ENCODE data around the gene SPOCK1.

SPOCK1 gene

DNA sequence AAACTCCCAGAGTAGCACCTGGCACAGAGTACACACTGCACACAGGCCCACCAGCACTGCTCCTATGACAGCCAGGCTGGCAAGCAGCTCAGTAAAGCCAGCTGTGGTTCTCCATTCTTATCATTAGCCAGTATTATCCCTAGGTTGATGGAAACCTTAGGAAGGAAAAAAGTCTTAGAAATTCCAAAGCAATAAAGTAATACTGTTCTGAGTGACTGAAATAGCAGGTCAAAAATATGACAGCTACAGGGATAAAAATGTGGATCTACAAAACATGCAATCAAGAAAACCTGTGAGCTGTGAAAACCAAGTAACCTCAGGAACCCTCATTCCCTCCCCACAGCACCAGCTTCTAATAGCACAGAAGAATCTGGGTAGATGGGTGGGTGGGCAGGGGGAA, 403.5 kb downstream of the SPOCK1 start:
- no peak for DNase-seq (ENCODE audit: extremely low spot score)
- POLR2A ChIA-PET: no interaction called here
- TF ChIP-seq NFRKB (IDR thresholded peaks at IDR 0.05) (no peak), SP1 (IDR thresholded peaks at IDR 0.05) (no peak), BHLHE40 (IDR thresholded peaks at IDR 0.05; ENCODE audit: borderline replicate concordance) (no peak), HDGF (IDR thresholded peaks at IDR 0.05; ENCODE audit: borderline replicate concordance) (no peak), L3MBTL2 (conservative IDR thresholded peaks at IDR 0.05) (no peak), TARDBP (IDR thresholded peaks at IDR 0.05) (no peak), FOXA1 (IDR thresholded peaks at IDR 0.05) (no peak), LEF1 (IDR thresholded peaks at IDR 0.05; ENCODE audit: borderline replicate concordance) (no peak), ZNF384 (IDR thresholded peaks at IDR 0.05) (no peak), FOXK2 (IDR thresholded peaks at IDR 0.05) (no peak), ELF4 (IDR thresholded peaks at IDR 0.05) (no peak)
- TF ChIP-seq, protein P1, sequence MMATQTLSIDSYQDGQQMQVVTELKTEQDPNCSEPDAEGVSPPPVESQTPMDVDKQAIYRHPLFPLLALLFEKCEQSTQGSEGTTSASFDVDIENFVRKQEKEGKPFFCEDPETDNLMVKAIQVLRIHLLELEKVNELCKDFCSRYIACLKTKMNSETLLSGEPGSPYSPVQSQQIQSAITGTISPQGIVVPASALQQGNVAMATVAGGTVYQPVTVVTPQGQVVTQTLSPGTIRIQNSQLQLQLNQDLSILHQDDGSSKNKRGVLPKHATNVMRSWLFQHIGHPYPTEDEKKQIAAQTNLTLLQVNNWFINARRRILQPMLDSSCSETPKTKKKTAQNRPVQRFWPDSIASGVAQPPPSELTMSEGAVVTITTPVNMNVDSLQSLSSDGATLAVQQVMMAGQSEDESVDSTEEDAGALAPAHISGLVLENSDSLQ (IDR thresholded peaks at IDR 0.05): no peak
- CTCF ChIA-PET: no interaction called here

DNA sequence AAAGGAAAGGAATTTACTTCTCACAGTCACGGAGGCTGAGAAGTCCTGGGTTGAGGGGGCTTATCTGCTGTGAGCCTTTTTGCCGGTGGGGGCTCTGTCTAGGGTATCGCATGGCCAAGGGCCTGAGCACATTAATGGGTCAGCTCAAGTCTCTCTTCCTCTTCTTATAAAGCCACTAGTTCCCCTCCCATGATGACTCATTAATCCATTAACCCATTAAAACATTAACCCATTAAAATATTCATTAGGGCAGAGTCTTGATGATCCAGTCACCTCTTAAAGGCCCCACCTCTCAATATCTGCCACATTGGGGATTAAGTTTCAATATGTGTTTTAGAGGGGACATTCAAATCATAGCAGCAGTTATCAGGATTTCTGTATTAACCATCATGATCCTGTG, 406.3 kb downstream of the SPOCK1 start:
- CTCF ChIA-PET: no interaction called here
- DNase-seq (ENCODE audit: extremely low spot score): no peak
- TF ChIP-seq CTBP1 (IDR thresholded peaks at IDR 0.05; ENCODE audit: borderline replicate concordance) (no peak), FOXM1 (IDR thresholded peaks at IDR 0.05; ENCODE audit: borderline replicate concordance) (no peak), ARNT (IDR thresholded peaks at IDR 0.05) (no peak), BHLHE40 (IDR thresholded peaks at IDR 0.05; ENCODE audit: borderline replicate concordance) (no peak), FOXK2 (IDR thresholded peaks at IDR 0.05) (no peak), NFRKB (IDR thresholded peaks at IDR 0.05) (no peak), FOXA1 (IDR thresholded peaks at IDR 0.05) (no peak)
- TF ChIP-seq, protein P1 (IDR thresholded peaks at IDR 0.05): no peak
- POLR2A ChIA-PET: no interaction called here

DNA sequence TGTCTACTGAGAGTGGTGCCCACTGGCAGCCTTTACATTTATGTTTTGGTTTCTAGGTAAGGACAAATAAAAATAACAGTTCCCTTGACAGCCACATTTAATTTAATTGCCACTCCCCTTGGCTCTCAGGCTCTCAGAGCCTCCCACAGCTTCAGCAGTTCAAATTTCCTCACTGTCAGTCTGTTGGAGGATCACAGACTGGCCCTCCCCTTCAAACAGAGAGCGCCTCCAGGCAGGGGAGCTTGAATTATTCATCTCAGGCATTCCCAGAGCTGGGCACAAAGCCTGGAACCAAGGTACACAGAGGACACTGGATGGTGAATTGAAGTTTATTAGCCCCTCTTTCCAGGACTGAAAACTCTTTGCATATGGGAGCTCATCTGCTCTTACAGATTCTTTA, 407.7 kb downstream of the SPOCK1 start:
- ChIA-PET POLR2A (no interaction called here), CTCF (interaction anchor here (0.6 kb wide), 2 partner anchors 230 to 1778 kb away, joined by 3 to 4 read pairs; no protein-coding TSS in a partner anchor)
- TF ChIP-seq SUZ12 (IDR thresholded peaks at IDR 0.05) (no peak), CTBP1 (IDR thresholded peaks at IDR 0.05; ENCODE audit: borderline replicate concordance) (no peak), ELF4 (IDR thresholded peaks at IDR 0.05) (no peak), TARDBP (IDR thresholded peaks at IDR 0.05) (no peak), L3MBTL2 (conservative IDR thresholded peaks at IDR 0.05) (no peak), ARNT (IDR thresholded peaks at IDR 0.05) (no peak), SP1 (IDR thresholded peaks at IDR 0.05) (no peak), FOXK2 (IDR thresholded peaks at IDR 0.05) (no peak), HDGF (IDR thresholded peaks at IDR 0.05; ENCODE audit: borderline replicate concordance) (no peak), FOXM1 (IDR thresholded peaks at IDR 0.05; ENCODE audit: borderline replicate concordance) (no peak), BHLHE40 (IDR thresholded peaks at IDR 0.05; ENCODE audit: borderline replicate concordance) (no peak), NFRKB (IDR thresholded peaks at IDR 0.05) (no peak), ZNF384 (IDR thresholded peaks at IDR 0.05) (no peak), FOXA1 (IDR thresholded peaks at IDR 0.05) (no peak), LEF1 (IDR thresholded peaks at IDR 0.05; ENCODE audit: borderline replicate concordance) (no peak)
- TF ChIP-seq, protein P1 (IDR thresholded peaks at IDR 0.05): no peak
- DNase-seq (ENCODE audit: extremely low spot score): no peak

DNA sequence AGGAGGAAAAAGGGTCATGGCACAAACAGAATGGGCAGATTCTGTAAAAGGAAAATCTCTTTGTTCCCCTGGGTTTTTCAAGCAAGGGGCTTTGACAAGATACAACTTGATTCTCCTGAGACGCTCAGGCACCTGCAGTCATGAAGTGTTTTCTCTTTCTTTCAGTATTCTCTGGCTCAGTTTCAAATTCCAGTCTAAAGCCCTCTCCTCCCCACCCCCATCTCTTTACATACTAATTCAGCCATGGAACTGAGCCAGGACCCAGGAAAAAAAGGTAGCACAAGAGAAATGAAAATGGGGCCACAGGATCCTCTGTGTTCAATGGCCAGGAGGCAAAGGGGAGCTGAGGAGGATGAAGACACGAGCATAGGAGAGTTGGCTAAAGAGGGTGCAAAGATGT, 408.4 kb downstream of the SPOCK1 start:
- DNase-seq (ENCODE audit: extremely low spot score): no peak
- CTCF ChIA-PET: interaction anchor here (0.7 kb wide), 1 partner anchor 179 kb away, joined by 3 read pairs; no protein-coding TSS in a partner anchor

DNA sequence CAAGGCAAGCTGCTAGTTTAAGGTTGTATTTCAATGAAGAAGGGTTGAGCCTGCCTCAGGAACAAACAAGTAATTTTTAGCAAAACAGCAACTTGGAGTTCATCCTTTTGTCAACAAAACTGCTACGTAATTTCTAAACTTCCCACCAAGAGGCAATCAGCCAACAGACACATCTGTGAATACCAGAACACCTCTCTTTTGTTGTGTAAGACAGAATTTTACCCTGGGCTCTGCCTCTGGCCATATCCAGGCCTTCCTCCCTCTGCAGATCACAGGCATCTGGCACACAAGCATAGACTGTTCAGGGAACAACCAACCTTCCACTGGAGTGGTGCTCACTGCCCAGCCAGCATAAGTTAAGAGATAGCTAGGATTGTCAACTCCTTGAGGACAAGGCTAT, 409.0 kb downstream of the SPOCK1 start:
- DNase-seq (ENCODE audit: extremely low spot score): no peak
- TF ChIP-seq FOXK2 (IDR thresholded peaks at IDR 0.05) (no peak), SUZ12 (IDR thresholded peaks at IDR 0.05) (no peak), L3MBTL2 (conservative IDR thresholded peaks at IDR 0.05) (no peak), TARDBP (IDR thresholded peaks at IDR 0.05) (no peak), HDGF (IDR thresholded peaks at IDR 0.05; ENCODE audit: borderline replicate concordance) (no peak)
- POLR2A ChIA-PET: no interaction called here
- CTCF ChIA-PET: interaction anchor here (0.7 kb wide), 1 partner anchor 180 kb away, joined by 3 read pairs; no protein-coding TSS in a partner anchor

More for the DNA sequence above, 408.4 kb downstream of the SPOCK1 start:
- TF ChIP-seq, protein P1 (IDR thresholded peaks at IDR 0.05): no peak
- no peak for TF ChIP-seq FOXM1 (IDR thresholded peaks at IDR 0.05; ENCODE audit: borderline replicate concordance)
- no peak for TF ChIP-seq CTBP1 (IDR thresholded peaks at IDR 0.05; ENCODE audit: borderline replicate concordance)
- POLR2A ChIA-PET: no interaction called here

DNA sequence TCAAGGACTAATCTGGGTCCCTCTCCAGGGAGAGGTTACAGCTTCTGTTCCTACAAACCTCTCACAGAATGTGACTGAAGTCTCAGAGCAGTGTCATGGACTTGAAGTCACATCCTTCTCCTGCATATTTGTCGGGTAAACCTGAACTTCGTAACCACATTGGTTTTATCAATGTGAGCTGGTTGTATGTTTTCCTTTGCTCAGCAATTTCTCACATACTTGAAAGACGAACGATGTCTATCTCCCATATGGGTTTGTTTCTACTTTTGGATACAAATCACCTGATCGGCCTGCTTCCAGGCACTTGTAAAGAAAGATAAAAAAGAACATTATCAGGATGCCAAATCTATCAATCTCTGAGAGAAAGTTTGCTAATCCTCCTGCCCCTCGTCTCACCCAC, 411.0 kb downstream of the SPOCK1 start:
- ChIA-PET CTCF (interaction anchor here (0.6 kb wide), 1 partner anchor 31 kb away, joined by 3 read pairs; no protein-coding TSS in a partner anchor), POLR2A (no interaction called here)
- TF ChIP-seq HDGF (IDR thresholded peaks at IDR 0.05; ENCODE audit: borderline replicate concordance): no peak
- DNase-seq (ENCODE audit: extremely low spot score): no peak

Measured in HEK293T (cell line).